CD1c-positive myeloid dendritic cell (primary cell): ENCODE measurements around the gene CMSS1.

ENCODE experiments used
- DNase-seq: peaks from one replicate; pipeline ENCODE4 v3.0.0-alpha.2; 2016; ENCODE audit errors: extremely low spot score

The CMSS1 gene

DNA sequence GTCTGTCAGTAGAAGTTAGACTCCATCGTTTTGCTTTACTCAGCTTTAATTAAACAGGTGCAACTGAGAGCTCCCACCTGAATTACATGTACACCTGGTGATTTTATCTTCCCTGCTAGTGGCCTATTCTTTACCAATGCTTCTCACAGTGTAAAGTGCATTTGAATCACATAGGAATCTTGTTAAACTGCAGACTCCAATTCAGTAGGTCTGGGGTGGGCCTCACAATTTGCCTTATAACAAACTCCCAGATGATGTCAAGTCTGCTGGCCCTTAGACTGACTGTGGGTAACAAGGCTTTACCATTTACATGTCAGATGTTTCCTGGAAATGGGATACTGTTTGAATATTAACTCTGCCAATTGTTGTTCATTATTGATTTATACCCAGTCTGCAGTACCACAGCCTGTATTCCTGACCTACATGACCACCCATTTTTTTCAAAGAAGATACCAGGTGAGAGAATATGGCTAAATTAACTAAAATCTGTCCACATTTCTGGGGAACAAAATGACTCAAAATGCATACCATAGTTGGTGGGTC, 37.2 kb downstream of the CMSS1 start:
- DNase-seq, result no peak

DNA sequence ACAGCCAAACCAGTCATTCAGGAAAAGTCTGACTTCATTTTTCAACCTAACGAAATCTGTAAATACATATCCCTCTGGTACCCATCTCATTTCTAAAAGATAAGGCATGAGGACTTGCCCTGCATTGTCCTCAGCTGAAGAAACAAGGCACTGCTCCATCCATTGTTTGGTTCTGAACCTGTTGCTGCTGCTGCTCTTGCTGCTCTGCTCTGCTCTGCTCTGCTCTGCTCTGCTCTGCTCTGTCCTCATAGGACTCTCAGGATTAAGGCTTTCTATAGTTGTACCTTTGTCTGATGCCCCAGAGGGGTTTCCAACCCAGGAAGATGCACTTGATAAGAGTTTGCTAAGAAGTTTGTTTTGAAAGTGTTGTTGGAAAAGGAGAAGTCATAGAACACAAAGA, 38.2 kb downstream of the CMSS1 start:
- DNase-seq, result no peak

DNA sequence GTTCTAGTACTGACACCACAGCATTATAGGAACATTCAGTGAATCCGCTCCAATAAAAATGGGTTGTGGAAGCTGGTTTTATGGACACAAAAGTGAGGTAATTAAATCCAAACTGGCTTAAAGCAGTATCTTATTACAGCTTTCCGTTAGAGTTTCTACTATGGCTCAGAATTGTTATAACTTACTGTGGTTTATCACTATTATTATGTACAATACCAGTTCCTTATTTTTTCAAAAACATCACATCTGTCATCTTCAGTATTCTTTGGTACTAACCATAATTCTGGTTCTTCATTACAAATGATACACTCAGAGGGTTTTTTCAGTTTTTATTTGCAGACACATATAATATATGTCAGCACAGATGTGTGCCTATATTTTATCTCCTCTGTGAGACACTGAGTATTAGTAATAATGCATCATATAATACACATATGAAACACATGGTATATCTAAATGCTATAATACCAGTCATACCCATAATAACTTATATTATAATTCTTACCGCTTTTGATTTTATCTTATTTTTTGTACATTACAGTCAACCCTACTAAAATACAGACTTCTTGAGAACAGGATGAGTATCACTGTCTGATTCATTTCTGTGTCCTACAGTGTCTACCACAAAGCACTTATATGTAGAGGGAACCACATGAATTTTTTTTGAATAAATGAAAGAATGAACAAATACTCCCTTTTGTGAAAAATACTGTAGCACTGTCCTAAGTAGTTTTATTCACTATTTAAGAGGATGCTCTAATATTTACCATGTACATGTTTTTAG, 39.0 kb downstream of the CMSS1 start:
- no peak for DNase-seq

DNA sequence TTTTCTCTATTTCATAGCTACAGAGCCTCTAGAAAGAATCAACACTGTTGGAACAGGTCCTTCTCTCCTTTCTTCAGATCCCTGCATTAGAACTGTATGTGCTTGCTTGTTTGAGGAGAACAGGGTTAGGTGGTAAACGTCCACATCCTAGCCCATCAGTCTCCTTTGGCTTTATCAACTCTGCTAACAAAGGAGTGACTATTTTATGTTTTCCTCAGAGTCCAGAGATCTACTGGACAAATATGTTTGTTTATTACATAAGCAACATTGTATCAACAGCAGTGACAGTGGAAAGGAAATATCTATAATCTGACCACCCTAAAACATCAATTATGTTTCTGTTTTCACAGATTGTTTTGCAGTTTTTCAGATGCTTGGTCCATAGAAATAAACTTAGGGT, 39.6 kb downstream of the CMSS1 start:
- no peak for DNase-seq

DNA sequence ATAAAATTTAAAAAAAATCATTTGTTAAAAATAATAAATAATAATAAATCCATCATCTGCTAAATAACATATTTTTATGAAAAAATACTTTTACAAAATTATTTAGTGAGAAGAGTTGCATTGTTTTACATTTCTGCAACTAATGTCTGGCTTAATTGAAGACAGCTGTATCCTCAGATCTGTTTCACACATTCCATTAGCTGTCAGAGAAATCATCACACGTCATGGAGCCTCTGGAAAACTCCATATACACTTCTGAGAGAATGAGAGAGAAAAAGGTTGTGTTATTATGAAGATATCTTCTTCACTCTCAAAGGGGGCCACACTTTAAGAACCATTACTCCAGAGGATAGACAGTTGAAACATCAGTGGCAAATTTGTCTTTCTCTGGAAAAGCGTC, 40.8 kb downstream of the CMSS1 start:
- DNase-seq, result no peak

DNA sequence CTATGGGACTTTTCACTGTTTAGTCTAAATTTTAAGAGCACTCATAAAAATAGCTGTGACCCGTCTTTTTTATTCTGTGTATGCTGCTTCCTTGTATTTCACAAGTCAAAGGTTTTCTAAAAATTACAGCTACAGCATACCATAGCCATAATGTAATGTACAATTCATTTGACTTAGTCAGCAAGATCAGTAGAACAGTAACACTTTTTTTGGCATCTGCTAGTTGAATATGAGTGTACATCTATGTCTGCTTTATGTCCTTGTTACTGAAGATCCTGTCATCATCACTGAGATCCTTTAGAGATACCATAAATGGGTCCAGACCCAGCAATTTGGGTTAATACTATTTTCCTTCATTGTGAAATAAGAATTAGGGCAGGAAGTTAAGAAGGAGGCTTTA, 42.2 kb downstream of the CMSS1 start:
- DNase-seq, result no peak

DNA sequence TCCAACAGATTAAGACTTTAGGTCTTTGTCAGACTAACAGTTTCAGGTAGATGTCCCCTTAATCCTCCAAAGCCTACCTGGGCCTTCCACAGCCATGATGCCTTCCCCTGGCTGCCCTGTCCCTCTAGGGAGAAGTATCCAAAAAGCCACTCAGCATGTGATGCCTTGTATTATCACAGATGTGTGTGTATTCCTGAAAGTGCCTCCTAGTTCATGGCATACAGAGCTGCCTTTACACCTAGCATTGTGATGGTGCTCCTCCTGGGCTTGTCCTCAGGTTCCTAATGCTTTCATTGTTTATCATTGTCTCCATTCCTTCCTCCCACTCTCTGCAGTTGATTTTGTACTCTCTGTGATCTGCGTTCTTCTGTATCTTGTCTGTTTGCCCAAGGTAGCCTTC, 43.6 kb downstream of the CMSS1 start:
- no peak for DNase-seq

DNA sequence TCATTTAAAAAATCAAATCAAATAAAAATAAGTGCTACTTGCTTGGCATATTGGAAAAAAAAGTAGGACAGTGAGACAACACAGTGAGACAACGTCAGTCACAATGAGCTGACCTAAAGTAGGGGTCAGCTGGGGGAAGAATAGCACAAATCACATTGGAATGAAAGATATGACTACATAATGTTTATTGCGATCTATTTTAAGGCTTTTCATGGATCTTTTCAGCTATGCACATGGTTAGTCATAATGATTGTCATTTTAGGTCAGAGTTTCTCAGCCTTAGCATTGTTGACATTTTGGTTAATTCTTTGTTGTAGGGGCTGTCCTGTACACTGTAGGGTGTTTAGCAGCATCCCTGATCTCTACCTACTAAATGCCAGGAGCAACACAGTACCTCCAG, 44.5 kb downstream of the CMSS1 start:
- DNase-seq, result no peak

DNA sequence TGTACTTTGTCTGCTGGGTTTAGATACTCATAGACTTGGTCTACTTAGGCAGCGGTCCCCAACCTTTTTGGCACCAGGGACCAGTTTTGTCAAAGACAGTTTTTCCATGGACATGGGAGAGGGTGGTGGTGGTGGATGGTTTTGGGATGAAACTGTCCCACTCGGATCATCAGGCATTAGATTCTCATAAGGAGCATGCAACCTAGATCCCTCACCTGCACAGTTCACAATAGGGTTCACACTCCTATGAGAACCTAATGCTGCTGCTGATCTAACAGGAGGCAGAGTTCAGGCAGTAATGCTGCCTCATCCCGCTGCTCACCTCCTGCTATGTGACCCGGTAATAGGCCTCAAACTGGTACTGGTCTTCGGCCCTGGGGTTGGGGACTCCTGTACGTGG, 45.3 kb downstream of the CMSS1 start:
- no peak for DNase-seq

DNA sequence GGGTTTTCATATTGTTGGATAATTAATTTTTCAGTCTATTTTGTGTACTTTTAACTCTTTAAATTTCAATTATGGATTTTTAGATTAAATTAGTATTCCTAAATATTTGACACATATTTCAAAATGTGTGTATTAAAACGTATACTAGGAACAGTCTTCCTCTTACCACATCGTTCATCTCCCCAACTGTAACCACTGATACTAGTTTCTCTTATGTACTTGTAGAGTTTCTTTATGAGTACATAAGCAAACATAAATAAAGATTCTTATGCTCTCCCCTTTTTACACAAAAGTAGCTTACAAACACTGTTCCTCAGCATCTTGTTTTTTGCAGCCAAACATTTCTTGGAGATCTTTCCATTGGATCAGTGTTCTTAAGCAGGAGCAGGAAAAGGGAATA, 45.9 kb downstream of the CMSS1 start:
- DNase-seq, result no peak

DNA sequence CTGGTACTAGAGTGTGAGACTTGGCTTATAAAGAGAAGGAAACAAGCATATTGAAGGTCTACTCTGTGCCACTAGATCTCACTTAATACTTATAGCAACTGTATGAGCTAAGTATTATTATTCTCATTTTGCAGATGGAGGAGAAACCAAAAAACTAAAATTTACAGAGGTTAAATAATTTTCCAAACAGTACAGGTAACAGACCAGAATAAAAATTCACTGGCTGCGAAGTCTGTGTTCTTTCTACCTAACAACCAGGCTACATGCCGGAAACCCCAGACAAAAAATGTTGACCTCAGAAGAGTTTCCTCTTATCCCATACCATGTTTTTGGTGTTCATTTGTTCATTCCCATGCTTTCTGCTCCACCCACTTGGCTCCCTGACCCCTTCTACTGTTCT, 46.6 kb downstream of the CMSS1 start:
- no peak for DNase-seq

DNA sequence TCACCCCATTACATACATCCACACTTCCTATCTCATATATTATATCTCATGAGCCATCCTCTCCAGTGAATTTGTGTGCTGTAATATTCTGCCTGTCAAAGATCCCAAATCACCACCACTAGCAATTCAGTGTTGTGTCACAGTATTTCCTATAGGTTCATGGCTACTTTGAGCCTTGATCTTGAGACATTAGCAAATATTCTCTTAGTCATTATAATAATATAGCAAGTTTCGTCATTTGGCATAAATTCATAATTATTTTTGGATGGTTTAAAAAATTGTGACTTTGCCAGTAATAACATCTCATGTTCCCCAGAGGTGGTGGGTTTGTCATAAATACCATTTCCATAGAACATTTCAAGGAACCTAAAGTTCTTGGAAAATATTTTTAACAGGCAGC, 47.7 kb downstream of the CMSS1 start:
- no peak for DNase-seq

DNA sequence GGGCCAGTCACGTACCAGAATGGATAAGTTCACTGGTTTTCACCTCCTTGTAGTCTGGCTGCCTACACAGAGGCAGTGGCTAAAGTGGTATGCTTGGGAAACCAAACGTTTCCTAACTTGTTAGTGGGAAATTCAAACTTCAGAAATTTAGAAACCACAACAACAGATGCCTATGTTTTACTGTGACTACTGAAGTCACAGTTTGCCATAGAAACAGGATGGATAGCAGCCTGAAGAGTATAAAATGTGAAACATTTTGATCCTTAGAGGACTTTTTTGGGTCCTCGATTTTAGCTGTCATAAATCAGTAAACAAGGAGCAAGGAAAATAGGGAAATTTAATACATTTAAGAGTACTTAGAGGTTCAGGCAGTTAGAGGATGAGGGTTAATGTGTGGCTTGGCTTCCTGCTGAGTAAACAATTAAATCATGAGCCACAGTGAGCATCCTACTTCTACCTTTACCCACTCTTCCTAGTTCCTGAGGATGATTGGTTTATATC, 48.6 kb downstream of the CMSS1 start:
- no peak for DNase-seq

DNA sequence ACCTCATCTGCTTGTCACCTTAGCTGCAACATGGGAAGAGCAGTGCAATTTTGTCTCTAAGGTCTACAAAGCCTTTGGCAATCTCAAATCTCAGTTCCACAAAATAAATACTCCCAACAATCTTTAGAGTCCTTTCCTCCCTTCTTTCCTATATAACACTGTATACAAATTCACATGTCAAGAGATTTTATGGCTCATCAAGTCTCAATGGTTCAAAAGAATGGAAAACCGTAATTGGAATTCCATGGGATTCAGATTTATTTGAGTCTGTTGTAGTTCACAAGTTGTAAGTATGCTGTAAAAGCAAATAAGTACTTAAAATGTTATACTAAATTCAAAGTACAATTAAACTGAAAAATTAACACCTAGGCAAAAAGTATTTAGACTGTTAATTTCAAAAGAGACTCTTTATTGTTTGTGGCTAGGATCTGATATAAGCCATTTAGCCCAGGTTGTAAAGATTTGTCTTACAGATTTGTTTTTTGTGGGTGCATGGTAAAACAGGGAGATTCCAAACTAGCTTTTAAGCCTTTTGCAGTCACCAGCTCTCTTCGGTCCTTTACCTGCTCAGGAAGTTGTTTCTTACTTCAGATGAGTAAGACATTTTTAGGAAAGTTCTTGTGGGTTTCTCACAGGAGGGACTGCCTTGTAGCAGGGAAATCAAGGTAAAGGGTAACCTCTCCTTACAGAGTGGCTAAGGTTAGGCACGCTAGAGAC, 50.1 kb downstream of the CMSS1 start:
- no peak for DNase-seq

DNA sequence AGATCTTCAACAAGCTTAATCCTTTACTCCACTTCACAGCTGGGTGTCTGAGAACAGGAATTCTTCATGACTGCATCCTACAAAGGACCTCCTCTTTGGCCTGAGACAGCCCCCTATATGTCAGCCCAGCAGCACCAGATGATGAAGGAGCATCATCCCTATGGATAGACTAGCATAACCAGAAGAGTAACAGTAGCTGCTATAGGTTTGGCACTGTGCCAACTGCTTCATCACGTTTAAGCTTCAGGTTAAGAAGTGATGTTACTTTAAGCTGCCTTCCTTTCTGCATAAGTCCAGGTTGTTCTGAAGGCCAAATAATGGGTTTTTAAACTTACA, 50.6 kb downstream of the CMSS1 start:
- no peak for DNase-seq

DNA sequence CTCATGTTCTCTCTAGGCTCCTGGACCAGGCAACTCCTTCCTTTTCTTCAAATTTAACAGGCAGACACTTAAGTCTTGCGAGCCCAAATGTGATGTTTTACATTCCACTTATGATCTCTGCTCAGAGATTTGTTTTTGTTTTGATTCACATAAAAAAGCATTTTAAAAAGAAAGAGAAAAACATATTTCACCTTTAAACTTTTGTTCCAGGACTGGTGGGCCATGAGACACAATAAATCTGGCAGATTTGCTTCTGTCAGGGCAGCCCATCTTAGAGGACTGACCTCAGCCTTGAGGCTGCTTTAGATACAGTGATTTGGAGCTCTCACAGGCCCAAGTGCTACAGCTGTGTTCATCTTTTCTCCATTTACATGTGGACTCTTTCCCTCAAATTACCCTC, 52.0 kb downstream of the CMSS1 start:
- DNase-seq, result no peak

DNA sequence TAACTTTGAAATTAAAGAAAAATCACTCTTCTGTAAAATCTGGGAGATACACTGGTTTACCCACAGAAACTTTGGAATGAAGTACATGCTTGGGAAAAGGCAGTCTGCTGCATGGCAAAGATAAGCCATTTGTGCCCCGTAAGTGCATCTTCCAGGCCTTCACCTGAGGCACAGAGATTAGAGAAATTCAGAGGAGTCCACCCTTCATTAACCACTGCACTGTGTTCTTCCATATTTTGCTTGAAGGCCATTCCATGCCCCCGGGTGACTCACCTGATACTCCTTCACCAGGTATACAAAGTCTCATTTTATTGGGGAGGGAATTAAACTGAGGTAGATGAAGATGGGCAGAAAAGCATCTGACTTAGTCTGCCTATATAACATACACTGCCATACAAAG, 53.0 kb downstream of the CMSS1 start:
- DNase-seq, result no peak

DNA sequence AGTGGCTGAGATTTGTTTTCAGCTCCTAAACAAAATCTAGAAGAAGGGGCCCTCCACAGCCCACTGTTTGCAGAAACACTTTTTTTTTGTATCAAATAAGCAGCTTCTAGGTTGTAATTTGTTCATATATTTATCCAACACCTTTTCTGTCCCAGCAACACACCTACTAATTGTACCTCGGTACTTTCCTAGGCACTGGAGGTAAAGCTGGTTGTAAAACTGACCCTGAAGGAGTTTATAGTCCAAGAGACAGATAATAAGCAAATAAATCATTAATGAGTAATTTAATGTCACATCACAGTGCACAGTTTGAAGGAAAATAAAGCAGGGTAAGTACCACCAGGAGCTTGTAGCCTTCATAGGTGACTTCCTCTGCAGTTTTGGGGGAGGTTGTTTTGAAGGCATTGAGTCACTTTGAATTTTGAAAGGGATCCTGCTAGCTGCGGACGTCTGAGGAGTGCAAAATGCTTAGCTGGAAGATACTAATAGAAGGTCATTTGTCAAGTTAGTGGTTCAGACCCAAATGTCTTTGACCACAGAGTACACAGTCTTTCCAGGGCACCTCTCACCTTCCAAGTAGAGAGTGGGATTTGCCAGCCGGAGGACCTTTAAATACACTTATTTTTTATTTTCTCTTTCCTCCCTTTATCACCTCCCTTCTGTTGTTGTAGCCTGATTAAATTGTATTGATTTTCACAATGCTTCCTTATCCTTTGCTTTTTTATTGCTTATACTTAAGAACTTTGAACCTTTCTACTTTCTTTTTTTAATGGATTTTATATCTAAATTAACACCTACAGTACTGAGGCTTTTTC, 53.8 kb downstream of the CMSS1 start:
- no peak for DNase-seq

DNA sequence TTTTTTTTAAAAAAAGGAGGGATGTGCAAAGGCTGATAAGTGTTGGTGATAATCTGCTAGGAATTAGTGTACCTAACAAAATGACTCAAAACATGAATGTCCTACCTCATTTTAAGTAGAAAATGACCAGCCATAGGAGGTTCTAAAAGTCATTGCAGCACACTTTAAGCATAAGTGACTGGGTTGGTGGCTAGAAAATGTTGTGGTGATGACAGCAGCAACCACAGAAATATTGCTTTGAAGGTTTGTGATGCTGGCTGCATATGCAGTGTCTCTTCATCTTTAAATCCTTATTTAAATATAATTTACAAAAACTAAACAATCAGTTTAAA, 55.2 kb downstream of the CMSS1 start:
- no peak for DNase-seq

DNA sequence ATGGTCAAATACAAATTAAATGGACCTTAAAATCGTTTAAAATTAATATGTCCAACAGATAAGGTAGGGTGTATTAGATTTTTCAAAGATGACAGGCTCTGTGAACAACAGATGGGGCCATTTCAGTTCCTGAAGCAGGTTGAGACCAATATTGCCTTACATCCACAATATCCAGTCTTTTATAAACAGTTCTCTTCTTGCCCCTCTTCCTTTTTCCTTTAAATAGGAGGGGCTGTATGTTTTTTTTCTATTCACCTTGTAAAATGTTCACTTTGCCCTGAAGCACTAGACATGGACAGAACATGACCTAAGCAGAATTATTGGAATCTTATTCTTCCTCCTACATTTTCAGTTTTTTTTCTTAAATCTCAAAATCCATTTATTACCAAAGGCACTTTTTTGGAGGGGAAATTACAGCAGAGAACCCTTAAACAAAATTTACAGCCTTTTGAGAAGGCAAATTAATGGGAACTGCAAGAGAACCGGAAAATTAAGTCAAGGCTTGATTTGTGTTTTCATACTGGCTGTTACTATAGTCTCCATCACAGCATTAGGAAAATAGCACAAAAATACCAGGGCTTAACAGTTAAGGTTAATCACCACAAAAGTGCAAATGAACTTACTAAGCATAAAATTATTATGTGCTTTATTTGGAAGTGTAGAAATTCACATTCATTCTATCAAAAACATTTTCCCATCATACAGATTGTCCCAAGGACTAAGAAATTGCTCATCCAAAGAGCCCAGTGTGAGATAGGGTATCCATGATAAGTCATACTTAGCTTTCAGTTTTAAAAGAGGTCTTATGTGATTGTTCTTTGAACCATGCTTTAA, 55.8 kb downstream of the CMSS1 start:
- no peak for DNase-seq

DNA sequence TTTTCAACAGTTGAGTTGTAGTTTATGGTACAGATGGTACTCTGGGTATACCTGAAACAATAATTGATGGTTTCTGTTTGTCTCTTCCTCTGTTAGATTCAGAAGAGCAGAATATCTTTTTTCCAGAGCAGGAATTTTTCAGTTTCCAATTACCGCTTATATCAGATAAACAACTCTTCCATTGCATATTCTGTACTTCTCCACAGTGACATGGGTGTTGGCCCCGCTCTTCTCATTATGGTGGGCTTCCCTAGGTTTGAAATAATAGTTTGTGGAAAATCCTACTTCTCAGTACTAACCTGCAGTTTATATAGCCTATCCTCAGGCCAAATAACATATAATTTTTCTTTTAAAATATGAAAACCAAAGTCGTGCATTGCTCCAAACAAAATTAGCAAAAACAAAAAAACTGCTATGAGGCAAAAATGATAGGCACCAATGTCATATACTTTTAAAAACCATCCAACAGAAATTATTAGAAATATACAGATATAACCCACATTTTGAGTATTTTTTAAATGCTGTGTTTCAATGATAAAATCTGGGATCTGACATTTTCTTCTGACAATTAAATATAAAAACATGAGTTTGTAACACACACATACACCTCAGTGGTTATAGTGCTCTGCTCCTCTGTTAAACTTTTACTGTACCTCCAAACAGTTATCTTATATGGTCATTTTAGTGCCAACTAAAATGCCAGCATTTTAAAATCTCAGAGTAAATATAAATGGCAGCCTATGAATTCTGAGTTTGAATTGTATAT, 56.8 kb downstream of the CMSS1 start:
- DNase-seq, result no peak
